Natural killer cell (primary cell): ENCODE data around the gene MAP3K14. TPM values are rescaled to one million over a fixed set of nuclear protein-coding genes. Genes with fewer than 3 reads are reported as not detected.

ENCODE experiments used
- ATAC-seq, 3 donors: fragments of 150-1000 bp in 2 of 3; fragments of 200-7000 bp in 1 of 3; cut with Tn5 transposase; 1 replicate in 1 of 3; 2 replicates in 2 of 3; pipeline ENCODE4 v1.10.0; 2021; ENCODE audit warnings: mild to moderate bottlenecking in 2 of 3, moderate library complexity in 2 of 3
- DNase-seq, 2 donors: peaks; one replicate each; pipeline versions ENCODE4 v3.0.0 to v3.0.0-alpha.2; 2013 to 2021; ENCODE audit warnings: mixed read lengths in 1 of 2
- H3K27ac ChIP-seq: one replicate; pipeline ENCODE4 v1.5.1; 2013; ENCODE audit warnings: mild to moderate bottlenecking, low read length
- H3K27me3 ChIP-seq: one replicate; pipeline ENCODE4 v1.6.1; 2013; ENCODE audit warnings: low read length; ENCODE audit not compliant: control insufficient read depth, insufficient read depth
- H3K36me3 ChIP-seq: one replicate; pipeline ENCODE4 v1.6.1; 2013; ENCODE audit warnings: low read length; ENCODE audit not compliant: control insufficient read depth, insufficient read depth
- H3K4me1 ChIP-seq: one replicate; pipeline ENCODE4 v1.6.1; 2013; ENCODE audit warnings: low read length; ENCODE audit not compliant: control insufficient read depth, insufficient read depth
- H3K4me3 ChIP-seq: one replicate; pipeline ENCODE4 v1.5.1; 2013; ENCODE audit warnings: low read length
- H3K9me3 ChIP-seq: one replicate; pipeline ENCODE4 v1.6.1; 2013; ENCODE audit warnings: low read length; ENCODE audit not compliant: control insufficient read depth, insufficient read depth
- H3K27ac Mint-ChIP-seq, 2 donors: one replicate each; pipeline ENCODE4 v1.8.0; 2022; ENCODE audit warnings: mild to moderate bottlenecking in 2 of 2, mixed read lengths in 2 of 2, moderate library complexity in 1 of 2
- H3K27me3 Mint-ChIP-seq, 2 donors: one replicate each; pipeline ENCODE4 v1.8.0; 2022; ENCODE audit warnings: low read depth in 2 of 2, mixed read lengths in 2 of 2
- H3K36me3 Mint-ChIP-seq: one replicate; pipeline ENCODE4 v1.8.0; 2022; ENCODE audit warnings: mixed read lengths
- H3K4me1 Mint-ChIP-seq, 2 donors: one replicate each; pipeline ENCODE4 v1.8.0; 2022; ENCODE audit warnings: mixed read lengths in 2 of 2
- H3K4me3 Mint-ChIP-seq: one replicate; pipeline ENCODE4 v1.8.0; 2022; ENCODE audit warnings: mild to moderate bottlenecking, moderate library complexity, mixed read lengths
- H3K9me3 Mint-ChIP-seq, 2 donors: one replicate each; pipeline ENCODE4 v1.8.0; 2022; ENCODE audit warnings: mixed read lengths in 2 of 2
- CTCF ChIP-seq: fragments of 200-600 bp; IDR thresholded peaks from one replicate; pipeline ENCODE4 v1.8.0; 2022; ENCODE audit warnings: antibody characterized with exemption
- WGBS: methylation state at CpG from one replicate; pipeline ENCODE4 v1.1.7; 2013; ENCODE audit warnings: missing lambda C conversion rate; ENCODE audit not compliant: insufficient coverage; 5-methylcytosine and 5-hydroxymethylcytosine counted together
- intact Hi-C: fragments of 100-400 bp; cut with micrococcal nuclease; formaldehyde crosslinking; loops from one replicate; pipeline ENCODE4 v1.14.2; 2022
- total RNA-seq, 4 donors: library from RNA; stranded (reverse); fragments of 120-200 nt in 1 of 4; gene quantifications; one replicate each; pipeline versions ENCODE4 v1.2.3 to v1.2.4, GENCODE V29; 2013 to 2022

MAP3K14 gene
- total RNA-seq, 3 donors from 2014 or later (not counting 1 experiment from before 2014, with no cell fraction given): 28.0 to 31.9 (median 31.6) TPM

- Histone ChIP-seq H3K36me3 (peaks cover 4% of the 10 kb centered on the region), H3K4me3 (no peak overlapping the region), H3K27ac (peak overlapping the region; percentile 40), H3K9me3 (no peaks in the 10 kb centered on the region), H3K27me3 (no peaks in the 10 kb centered on the region), H3K4me1 (peaks cover 43% of the 10 kb centered on the region)
- ATAC-seq (no peak), DNase-seq (no peak)
- TF ChIP-seq CTCF: no peak
- Mint-ChIP-seq H3K27ac (peak overlapping the region in 1 of 2 donors; percentile 83), H3K4me1 (peaks cover 45 to 65% of the 10 kb centered on the region in 2 donors), H3K36me3 (no peaks in the 10 kb centered on the region), H3K4me3 (no peak overlapping the region), H3K9me3 (no peaks in the 10 kb centered on the region), H3K27me3 (no peaks in the 10 kb centered on the region)
- intact Hi-C loops: loop anchor here (2.0 kb wide), 1 partner anchor 15 kb away; the partner anchor contains the start of gene MAP3K14
- WGBS: 78% methylated on average over 3 of the region's 4 CpGs
Measured at GRCh38 chr17:45301674-45302073, 15.1 kb downstream of the MAP3K14 start.

- H3K4me1 ChIP-seq: peaks cover 52% of the 10 kb centered on the region
Measured at GRCh38 chr17:45300060-45300751, 16.6 kb downstream of the MAP3K14 start.

GRCh38 chr17:45299361-45299760 lies 17.5 kb downstream of the MAP3K14 start:
- Histone ChIP-seq H3K27ac (no peak overlapping the region), H3K4me1 (peaks cover 58% of the 10 kb centered on the region), H3K9me3 (no peaks in the 10 kb centered on the region), H3K4me3 (no peak overlapping the region), H3K27me3 (no peaks in the 10 kb centered on the region), H3K36me3 (peaks cover 4% of the 10 kb centered on the region)
- intact Hi-C loops: no loop called here
- peak overlapping the region; percentile 20 to 76 for H3K27ac Mint-ChIP-seq
- no peaks in the 10 kb centered on the region for H3K36me3 Mint-ChIP-seq
- 68% methylated on average over 2 of the region's 2 CpGs for WGBS
- TF ChIP-seq CTCF: no peak
- H3K9me3 Mint-ChIP-seq: no peaks in the 10 kb centered on the region
- no peaks in the 10 kb centered on the region for H3K27me3 Mint-ChIP-seq
- H3K4me3 Mint-ChIP-seq: no peak overlapping the region
- DNase-seq (no peak), ATAC-seq (no peak)
- H3K4me1 Mint-ChIP-seq: peaks cover 60 to 68% of the 10 kb centered on the region in 2 donors

More at GRCh38 chr17:45300060-45300751, 16.6 kb downstream of the MAP3K14 start:
- H3K27me3 Mint-ChIP-seq: no peaks in the 10 kb centered on the region
- 78% methylated on average over 6 of the region's 7 CpGs for WGBS
- H3K9me3 Mint-ChIP-seq: no peaks in the 10 kb centered on the region
- H3K4me1 Mint-ChIP-seq: peaks cover 60 to 67% of the 10 kb centered on the region in 2 donors
- DNase-seq (no peak), ATAC-seq (no peak)
- no peaks in the 10 kb centered on the region for H3K36me3 Mint-ChIP-seq
- TF ChIP-seq CTCF: no peak
- Histone ChIP-seq H3K4me3 (no peak overlapping the region), H3K27ac (no peak overlapping the region), H3K36me3 (peaks cover 4% of the 10 kb centered on the region), H3K9me3 (no peaks in the 10 kb centered on the region), H3K27me3 (no peaks in the 10 kb centered on the region)
- peak overlapping the region in 1 of 2 donors; percentile 76 for H3K27ac Mint-ChIP-seq
- intact Hi-C loops: no loop called here
- no peak overlapping the region for H3K4me3 Mint-ChIP-seq
